ENCODE measurements around the gene DENND2A.
"Not testable (repeated sequence)": the region's sequence is repeated elsewhere in the genome, so short reads cannot be mapped to it uniquely, and the experiment has no call there.

The DENND2A gene

GRCh38 chr7:140512317-140513000 is 128.2 kb downstream of the DENND2A start:
- DNase-seq (ENCODE audit: low read depth, low spot score) = no peak

GRCh38 chr7:140509789-140510188 is 130.8 kb downstream of the DENND2A start:
- no peak for DNase-seq (ENCODE audit: low read depth, low spot score)

DNA sequence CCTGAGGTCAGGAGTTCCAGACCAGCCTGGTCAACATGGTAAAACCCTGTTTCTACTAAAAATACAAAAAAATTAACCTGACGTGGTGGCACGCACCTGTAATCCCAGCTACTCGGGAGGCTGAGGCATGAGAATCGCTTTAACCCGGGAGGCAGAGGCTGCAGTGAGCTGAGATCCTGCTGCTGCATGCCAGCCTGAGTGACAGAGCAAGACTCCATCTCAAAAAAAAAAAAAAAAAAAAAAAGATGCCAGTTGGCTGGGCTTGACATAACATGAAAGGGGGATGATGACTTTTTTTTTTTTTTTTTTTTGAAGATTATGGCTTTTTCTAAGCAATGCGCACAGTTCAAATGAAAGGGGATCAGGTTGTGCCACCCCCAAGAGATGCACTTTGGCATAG is 133.1 kb downstream of the DENND2A start:
- DNase-seq (ENCODE audit: low read depth, low spot score) = not testable (repeated sequence)

DNA sequence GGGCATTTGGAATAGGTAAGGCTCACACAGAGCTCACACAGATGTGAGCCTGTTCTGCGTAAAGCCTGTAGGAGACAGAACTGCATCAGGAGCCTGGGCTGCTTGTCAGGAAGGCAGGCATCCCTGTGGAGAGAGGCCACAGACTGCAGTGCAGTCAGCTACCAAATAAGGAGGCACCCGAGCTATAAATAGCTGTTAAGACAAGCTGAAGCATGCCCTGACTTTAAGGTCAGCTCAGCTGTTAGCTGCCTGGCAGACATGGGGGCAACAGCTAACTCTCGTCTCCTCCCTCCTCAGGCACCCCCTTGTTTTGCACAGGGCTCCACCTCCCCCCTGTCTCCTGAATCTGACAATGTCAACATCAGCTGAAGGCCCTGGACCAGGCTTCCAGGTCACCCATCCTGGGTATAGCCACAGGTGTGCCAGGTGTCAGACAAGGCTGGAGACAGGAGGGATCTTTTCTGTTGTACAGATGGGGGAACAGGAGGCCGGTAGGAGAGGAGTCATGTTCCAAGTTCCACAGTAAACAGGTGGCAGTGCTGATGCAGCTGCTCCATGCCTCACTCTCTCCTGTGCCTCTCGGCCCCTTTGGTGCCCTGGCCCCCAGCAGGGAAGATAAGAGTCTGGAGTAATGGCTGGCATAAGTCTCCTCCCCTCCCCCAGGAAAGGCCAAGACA is 133.7 kb downstream of the DENND2A start:
- DNase-seq (ENCODE audit: low read depth, low spot score) = peak; percentile 71

DNA sequence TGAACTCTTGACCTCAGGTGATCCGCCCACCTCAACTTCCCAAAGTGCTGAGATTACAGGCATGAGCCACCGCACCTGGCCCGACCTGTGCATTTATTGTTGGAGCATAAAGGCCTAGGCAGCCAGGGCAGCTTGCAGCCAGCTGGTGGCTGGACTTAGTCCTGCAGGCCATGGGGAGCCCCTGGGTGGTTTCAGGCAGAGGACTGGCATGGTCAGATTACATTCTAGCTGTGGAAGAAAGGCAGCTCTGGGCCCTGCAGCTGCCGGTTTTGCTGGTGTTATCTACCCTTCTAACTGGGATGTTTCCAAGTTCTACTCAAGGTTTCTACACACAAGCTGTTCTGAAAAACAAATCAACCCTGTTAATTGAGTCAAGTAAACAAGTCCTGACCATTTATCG is 138.6 kb downstream of the DENND2A start:
- no peak for DNase-seq (ENCODE audit: low read depth, low spot score)

DNA sequence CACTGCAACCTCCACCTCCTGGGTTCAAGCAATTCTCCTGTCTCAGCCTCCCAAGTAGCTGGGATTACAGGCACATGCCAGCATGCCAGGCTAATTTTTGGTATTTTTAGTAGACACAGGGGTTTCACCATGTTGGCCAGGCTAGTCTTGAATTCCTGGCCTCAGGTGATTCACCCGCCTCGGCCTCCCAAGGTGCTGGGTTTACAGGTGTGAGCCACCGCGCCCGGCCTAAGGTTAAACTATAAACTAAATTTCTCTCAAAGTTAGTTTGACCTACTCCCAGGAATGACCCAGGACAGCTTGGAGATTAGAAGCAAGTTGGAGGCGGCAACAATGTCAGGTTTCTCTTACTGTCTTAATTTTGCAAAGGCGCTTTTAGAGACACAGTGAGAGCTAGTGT is 142.8 kb downstream of the DENND2A start:
- not testable (repeated sequence) for DNase-seq (ENCODE audit: low read depth, low spot score)

DNA sequence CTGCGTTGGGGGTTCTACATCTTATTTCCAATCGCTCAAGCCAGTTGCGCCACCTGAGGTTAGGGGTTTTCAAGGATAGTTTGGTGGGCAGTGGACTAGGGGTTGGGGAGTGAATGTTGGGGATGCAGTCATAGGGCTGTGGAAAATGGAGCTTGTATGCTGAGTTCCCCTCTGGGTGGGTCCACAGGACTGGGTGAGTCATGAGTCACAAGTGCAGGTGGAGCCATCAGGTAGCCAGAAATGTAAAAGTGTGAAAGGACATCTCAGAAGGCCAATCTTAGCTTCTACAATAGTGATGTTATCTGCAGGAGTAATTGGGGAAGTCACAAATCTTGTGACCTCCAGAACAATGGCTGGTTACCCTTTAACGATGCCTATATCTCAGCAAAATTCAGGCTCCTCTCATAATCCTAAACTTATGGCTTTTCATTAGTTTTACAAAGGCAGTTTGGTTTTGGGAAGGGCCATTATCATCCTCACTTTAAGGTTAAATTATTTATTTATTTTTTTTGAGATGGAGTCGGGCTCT is 143.3 kb downstream of the DENND2A start:
- no peak for DNase-seq (ENCODE audit: low read depth, low spot score)

GRCh38 chr7:140495514-140496097 is 145.0 kb downstream of the DENND2A start:
- no peak for DNase-seq (ENCODE audit: low read depth, low spot score)

- no peak for DNase-seq (ENCODE audit: low read depth, low spot score)
Observed at GRCh38 chr7:140494867-140495266, 145.7 kb downstream of the DENND2A start.

- DNase-seq (ENCODE audit: low read depth, low spot score) = no peak
Observed at GRCh38 chr7:140489026-140489359, 151.6 kb downstream of the DENND2A start.

- no peak for DNase-seq (ENCODE audit: low read depth, low spot score)
Observed at GRCh38 chr7:140485500-140486265, 154.9 kb downstream of the DENND2A start.

DNA sequence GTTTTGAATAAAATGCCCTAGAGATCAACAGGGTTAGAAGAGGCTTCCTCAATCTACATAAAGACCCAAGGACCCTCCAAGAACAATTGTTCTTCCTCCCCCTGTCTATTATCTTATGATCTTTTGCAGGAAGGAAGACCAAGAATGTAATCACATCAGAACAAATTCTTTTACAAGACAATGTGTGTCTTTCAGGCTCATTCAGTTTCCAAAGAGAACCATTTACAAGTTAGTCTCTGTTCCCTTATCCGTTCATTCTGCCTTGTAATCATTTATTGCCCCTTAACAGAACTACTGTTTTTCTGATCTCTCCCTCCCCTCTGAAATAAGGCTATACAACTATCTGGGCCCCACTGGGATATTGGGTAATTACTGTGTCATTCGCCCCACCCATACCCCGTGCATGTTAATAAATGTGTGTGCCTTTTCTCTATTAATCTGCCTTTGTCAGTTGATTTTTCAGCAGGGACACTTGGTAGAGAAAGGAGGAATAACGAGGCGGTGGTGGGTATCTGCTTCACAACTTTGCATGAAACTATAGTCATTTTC is 155.6 kb downstream of the DENND2A start:
- DNase-seq (ENCODE audit: low read depth, low spot score) = no peak

DNA sequence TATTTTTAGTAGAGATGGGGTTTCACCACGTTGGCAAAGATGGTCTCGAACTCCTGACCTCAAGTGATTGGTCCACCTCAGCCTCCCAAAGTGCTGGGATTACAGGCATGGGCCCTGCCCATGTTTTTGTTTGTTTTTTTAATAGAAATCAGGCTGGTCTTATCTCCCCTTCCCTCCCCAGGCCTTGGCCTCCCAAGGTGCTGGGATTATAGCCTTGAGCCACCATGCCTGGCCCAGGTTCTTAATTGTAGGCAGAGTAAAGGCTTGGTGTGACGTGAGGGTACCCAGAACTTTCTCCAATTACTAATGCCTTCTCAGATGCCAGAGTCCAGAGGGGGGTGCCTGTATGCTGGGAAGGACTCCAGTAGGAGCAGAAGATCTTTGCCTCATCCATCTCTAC is 156.1 kb downstream of the DENND2A start:
- no peak for DNase-seq (ENCODE audit: low read depth, low spot score)

GRCh38 chr7:140479739-140480084 is 160.9 kb downstream of the DENND2A start:
- DNase-seq (ENCODE audit: low read depth, low spot score) = no peak

DNA sequence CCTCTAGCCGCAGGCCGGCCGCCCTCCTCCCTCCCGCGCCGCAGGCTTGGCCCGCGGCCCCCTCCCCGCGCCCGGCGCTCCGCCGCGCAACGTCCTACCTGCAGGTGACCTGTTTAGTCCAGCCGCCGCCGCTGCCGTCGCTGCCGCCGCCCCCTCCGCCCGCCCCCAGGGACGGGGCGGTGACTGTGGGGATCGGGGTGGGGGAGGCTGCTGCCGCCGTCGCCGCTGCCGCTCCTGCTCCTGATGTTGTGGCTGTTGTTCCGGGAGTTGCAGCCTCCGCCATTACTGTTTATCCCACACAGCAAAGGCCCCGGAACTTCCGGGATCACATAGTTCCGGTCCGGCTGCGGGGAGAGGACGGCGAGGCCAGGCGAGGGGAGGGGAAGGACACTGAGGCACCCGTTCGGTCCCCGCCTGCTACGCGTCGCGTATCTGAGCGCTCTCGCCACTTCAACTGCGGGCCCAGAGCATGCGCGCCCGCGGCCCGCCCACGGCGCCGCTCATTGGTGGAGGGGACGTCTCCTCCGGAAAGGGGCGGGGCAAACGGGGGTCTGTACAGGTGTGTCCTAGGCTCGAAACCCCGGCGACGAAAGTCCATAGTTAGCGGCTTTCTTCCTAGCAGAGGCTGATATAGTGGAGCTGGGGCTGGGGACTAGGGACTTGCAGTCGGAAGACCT is 161.4 kb downstream of the DENND2A start, which contains the start of gene MKRN1:
Gene MKRN1 (minus strand): TSS at position 444 of the 677 bp plus-strand sequence. CDS start 161 bp downstream, at position 283.
- peak; percentile 64 for DNase-seq (ENCODE audit: low read depth, low spot score)

DNA sequence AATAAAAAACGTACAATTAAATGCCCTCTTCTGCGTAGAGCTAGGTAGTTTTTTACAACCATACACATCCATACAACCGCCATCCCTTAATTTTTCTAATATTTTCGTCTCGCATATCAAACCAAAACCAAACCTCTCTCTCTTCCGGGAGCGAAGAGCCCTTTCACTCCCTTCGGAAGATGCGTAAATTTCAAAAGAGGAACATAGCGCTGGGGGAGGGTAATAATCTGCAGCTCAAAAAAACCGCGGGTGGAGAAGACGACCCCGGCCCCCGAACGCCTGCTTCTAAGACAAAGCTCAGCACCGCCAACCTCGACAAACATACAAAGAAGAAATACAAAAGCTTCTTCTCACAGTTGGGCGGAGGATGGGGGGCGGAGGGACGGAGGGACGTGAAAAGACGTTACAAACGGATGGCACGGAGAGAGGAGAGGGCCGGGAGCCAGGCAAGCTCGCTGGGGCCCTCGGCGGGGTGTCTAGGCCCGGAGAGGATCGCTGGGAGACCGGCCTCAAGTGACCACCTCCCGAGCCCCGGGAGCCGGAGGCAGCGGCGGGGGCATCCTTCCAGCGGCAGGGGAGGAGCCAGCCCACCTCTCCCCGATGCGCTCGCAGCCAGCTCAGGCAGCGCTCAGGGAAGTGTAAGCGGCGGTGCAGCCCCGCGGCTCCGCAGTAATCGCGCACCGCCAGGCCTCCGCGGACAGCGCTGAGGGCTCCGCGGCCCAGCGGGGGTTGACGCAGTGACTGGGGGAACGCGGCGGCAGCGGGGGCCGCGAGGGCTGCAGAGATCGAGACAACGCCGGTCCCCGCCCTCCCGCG is 162.2 kb downstream of the DENND2A start:
- no peak for DNase-seq (ENCODE audit: low read depth, low spot score)

DNA sequence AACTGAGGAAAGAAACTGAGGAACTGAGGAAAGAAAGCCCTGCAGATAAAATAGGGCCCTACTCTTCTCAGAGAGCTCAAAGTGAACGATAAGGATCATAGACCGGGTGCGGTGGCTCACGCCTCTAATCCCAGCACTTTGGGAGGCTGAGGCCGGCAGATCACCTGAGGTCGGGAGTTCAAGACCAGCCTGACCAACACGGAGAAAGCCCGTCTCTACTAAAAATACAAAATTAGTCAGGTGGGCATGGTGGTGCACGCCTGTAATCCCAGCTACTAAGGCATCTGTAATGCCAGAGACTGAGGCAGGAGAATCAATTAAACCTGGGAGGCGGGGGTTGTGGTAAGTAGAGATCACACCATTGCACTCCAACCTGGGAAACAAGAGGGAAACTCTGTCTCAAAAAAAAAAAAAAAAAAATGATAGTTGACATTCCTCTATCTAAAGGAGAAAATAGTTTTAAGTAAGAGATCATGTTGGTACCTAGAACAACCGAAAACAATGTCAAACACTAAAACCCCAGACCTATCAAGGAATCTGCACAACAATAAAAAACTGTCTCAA is 163.8 kb downstream of the DENND2A start:
- DNase-seq (ENCODE audit: low read depth, low spot score) = no peak

GRCh38 chr7:140475747-140476333 is 164.8 kb downstream of the DENND2A start:
- DNase-seq (ENCODE audit: low read depth, low spot score) = no peak

All from brain pericyte (primary cell).